Measurements from ENCODE around the gene ZNF503.

DNA sequence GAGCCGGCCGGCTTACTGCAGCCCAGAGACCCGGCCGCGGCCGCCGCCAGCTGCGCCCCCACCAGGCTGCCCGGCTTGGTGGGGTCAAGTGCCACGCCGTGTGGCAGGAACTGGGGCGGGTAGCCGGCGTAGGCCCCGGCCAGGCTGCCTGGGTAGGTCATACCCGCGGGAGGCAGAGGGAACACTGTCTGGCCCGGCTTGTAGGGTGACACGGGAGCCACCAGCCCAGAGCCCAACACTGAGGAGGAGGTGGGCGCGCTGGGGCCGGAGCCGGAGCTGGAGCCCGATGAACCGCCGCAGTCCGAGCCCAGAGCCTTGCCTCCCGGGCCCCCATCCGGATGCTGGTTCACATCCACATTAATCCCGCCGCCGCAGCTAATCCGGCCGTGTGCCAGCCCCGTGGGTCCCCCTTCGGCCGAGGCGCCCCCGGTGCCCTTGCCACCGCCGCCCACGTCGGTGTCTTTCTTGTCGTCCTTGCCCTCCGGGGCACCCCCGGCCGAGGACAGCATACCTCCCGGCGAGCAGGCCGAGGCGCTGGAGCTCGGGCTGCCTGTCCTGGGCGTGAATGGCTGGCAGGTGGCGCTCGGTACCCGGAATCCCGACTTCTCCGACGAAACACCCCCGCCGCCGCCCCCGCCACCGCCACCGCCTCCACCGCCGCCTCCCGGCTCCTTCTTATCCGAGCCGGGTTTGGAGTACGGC lies 2.0 kb downstream of the ZNF503 start:
- TF ChIP-seq, protein P1, sequence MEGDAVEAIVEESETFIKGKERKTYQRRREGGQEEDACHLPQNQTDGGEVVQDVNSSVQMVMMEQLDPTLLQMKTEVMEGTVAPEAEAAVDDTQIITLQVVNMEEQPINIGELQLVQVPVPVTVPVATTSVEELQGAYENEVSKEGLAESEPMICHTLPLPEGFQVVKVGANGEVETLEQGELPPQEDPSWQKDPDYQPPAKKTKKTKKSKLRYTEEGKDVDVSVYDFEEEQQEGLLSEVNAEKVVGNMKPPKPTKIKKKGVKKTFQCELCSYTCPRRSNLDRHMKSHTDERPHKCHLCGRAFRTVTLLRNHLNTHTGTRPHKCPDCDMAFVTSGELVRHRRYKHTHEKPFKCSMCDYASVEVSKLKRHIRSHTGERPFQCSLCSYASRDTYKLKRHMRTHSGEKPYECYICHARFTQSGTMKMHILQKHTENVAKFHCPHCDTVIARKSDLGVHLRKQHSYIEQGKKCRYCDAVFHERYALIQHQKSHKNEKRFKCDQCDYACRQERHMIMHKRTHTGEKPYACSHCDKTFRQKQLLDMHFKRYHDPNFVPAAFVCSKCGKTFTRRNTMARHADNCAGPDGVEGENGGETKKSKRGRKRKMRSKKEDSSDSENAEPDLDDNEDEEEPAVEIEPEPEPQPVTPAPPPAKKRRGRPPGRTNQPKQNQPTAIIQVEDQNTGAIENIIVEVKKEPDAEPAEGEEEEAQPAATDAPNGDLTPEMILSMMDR (IDR thresholded peaks at IDR 0.05; ENCODE audit: low read depth, low read length) = peak; percentile 37
- no peak for TF ChIP-seq POLR2A (IDR thresholded peaks at IDR 0.05; ENCODE audit: extremely low read depth, insufficient read length)

Data from NB4 (cell line).